Measurements from ENCODE around the gene NR2C1. TPM values are rescaled to one million over a fixed set of nuclear protein-coding genes. Genes with fewer than 3 reads are reported as not detected.

The NR2C1 gene
- total and polyA plus RNA-seq, 2 donors from 2014 or later, result 26.6 to 31.1 TPM

GRCh38 chr12:95114766-95115405 is 41.5 kb upstream of the NR2C1 start:
- intact Hi-C loops (cut with DNase I), result loop anchor here (10.0 kb wide), 1 partner anchor 220 kb away; no protein-coding TSS in a partner anchor
- Histone ChIP-seq H3K36me3 (ENCODE audit: control insufficient read depth in 2 of 3, insufficient read depth in 3 of 3, low read length in 3 of 3) (peaks cover 0 to 4% (median 0%) of the 10 kb centered on the region in 3 donors), H3K4me1 (ENCODE audit: control insufficient read depth in 2 of 3, insufficient read depth in 2 of 3, low read depth in 1 of 3, low read length in 3 of 3) (no peaks in the 10 kb centered on the region), H3K4me3 (ENCODE audit: low read length in 3 of 3) (no peak overlapping the region), H3K27me3 (ENCODE audit: control insufficient read depth, insufficient read depth, low read length) (no peaks in the 10 kb centered on the region), H3K9ac (ENCODE audit: low read length in 3 of 3) (no peak overlapping the region), H3K9me3 (ENCODE audit: control insufficient read depth in 2 of 3, insufficient read depth in 1 of 3, low read length in 3 of 3) (no peaks in the 10 kb centered on the region), H3K27ac (ENCODE audit: low read depth in 2 of 2, low read length in 2 of 2) (no peak overlapping the region)
- FAIRE-seq (no peak), DNase-seq (no peak)
- TF ChIP-seq CTCF (IDR thresholded peaks at IDR 0.05; ENCODE audit: borderline replicate concordance, extremely low read depth, insufficient read depth), result no peak

GRCh38 chr12:95107362-95107761 is 33.9 kb upstream of the NR2C1 start:
- intact Hi-C loops (cut with DNase I), result no loop called here
- Histone ChIP-seq H3K36me3 (ENCODE audit: control insufficient read depth in 2 of 3, insufficient read depth in 3 of 3, low read length in 3 of 3) (peaks cover 0 to 18% (median 2%) of the 10 kb centered on the region in 3 donors), H3K27me3 (ENCODE audit: control insufficient read depth, insufficient read depth, low read length) (no peaks in the 10 kb centered on the region), H3K9me3 (ENCODE audit: control insufficient read depth in 2 of 3, insufficient read depth in 1 of 3, low read length in 3 of 3) (no peaks in the 10 kb centered on the region), H3K9ac (ENCODE audit: low read length in 3 of 3) (no peak overlapping the region), H3K27ac (ENCODE audit: low read depth in 2 of 2, low read length in 2 of 2) (no peak overlapping the region), H3K4me3 (ENCODE audit: low read length in 3 of 3) (no peak overlapping the region), H3K4me1 (ENCODE audit: control insufficient read depth in 2 of 3, insufficient read depth in 2 of 3, low read depth in 1 of 3, low read length in 3 of 3) (no peaks in the 10 kb centered on the region)
- TF ChIP-seq CTCF (IDR thresholded peaks at IDR 0.05; ENCODE audit: borderline replicate concordance, extremely low read depth, insufficient read depth), result no peak
- no peak for FAIRE-seq
- no peak for DNase-seq

- DNase-seq (no peak), FAIRE-seq (no peak)
- Histone ChIP-seq H3K27ac (ENCODE audit: low read depth in 2 of 2, low read length in 2 of 2) (no peak overlapping the region), H3K9me3 (ENCODE audit: control insufficient read depth in 2 of 3, insufficient read depth in 1 of 3, low read length in 3 of 3) (no peaks in the 10 kb centered on the region), H3K27me3 (ENCODE audit: control insufficient read depth, insufficient read depth, low read length) (no peaks in the 10 kb centered on the region), H3K9ac (ENCODE audit: low read length in 3 of 3) (no peak overlapping the region), H3K4me1 (ENCODE audit: control insufficient read depth in 2 of 3, insufficient read depth in 2 of 3, low read depth in 1 of 3, low read length in 3 of 3) (no peaks in the 10 kb centered on the region), H3K36me3 (ENCODE audit: control insufficient read depth in 2 of 3, insufficient read depth in 3 of 3, low read length in 3 of 3) (peaks cover 0 to 15% (median 2%) of the 10 kb centered on the region in 3 donors), H3K4me3 (ENCODE audit: low read length in 3 of 3) (no peak overlapping the region)
- intact Hi-C loops (cut with DNase I), result no loop called here
- TF ChIP-seq CTCF (IDR thresholded peaks at IDR 0.05; ENCODE audit: borderline replicate concordance, extremely low read depth, insufficient read depth), result no peak
These were observed 32.1 kb upstream of the NR2C1 start for GRCh38 chr12:95105540-95105939.

Data from kidney (tissue), 14 donors.